Hypothalamus (tissue), 51 donors: ENCODE measurements around the gene ADCY5.

ENCODE experiments used
- DNase-seq, 51 donors: peaks; one replicate each; lab custom pipeline; 2025; lab: John Stamatoyannopoulos, UW

The ADCY5 gene

GRCh38 chr3:123390865-123391600 lies 57.9 kb downstream of the ADCY5 start:
- DNase-seq: no peak

- no peak for DNase-seq
Measured at GRCh38 chr3:123389628-123389918, 59.3 kb downstream of the ADCY5 start.

- no peak for DNase-seq
Measured at GRCh38 chr3:123388811-123389627, 59.9 kb downstream of the ADCY5 start.

GRCh38 chr3:123388042-123388441 lies 60.8 kb downstream of the ADCY5 start:
- peak in 1 of 51 donors; percentile 25 for DNase-seq

GRCh38 chr3:123387532-123387931 lies 61.4 kb downstream of the ADCY5 start:
- DNase-seq: no peak

- no peak for DNase-seq
Measured at GRCh38 chr3:123386477-123387040, 62.3 kb downstream of the ADCY5 start.

- DNase-seq: peak in 7 of 51 donors; percentile 8 to 20 (median 13)
Measured at GRCh38 chr3:123385981-123386380, 62.9 kb downstream of the ADCY5 start.

- no peak for DNase-seq
Measured at GRCh38 chr3:123385499-123385898, 63.4 kb downstream of the ADCY5 start.

GRCh38 chr3:123385001-123385401 lies 63.9 kb downstream of the ADCY5 start:
- DNase-seq: no peak

GRCh38 chr3:123384256-123384655 lies 64.6 kb downstream of the ADCY5 start:
- no peak for DNase-seq

- no peak for DNase-seq
Measured at GRCh38 chr3:123383091-123384053, 65.5 kb downstream of the ADCY5 start.

- DNase-seq: no peak
Measured at GRCh38 chr3:123380261-123380660, 68.6 kb downstream of the ADCY5 start.

- no peak for DNase-seq
Measured at GRCh38 chr3:123379041-123379830, 69.7 kb downstream of the ADCY5 start.

GRCh38 chr3:123378409-123378915 lies 70.4 kb downstream of the ADCY5 start:
- no peak for DNase-seq

- DNase-seq: no peak
Measured at GRCh38 chr3:123377243-123377740, 71.6 kb downstream of the ADCY5 start.

- no peak for DNase-seq
Measured at GRCh38 chr3:123376451-123377242, 72.2 kb downstream of the ADCY5 start.

- no peak for DNase-seq
Measured at GRCh38 chr3:123375014-123375940, 73.6 kb downstream of the ADCY5 start.
